Measurements from ENCODE around the gene NRL.
A peak's percentile ranks its signal among the peaks of the same experiment; 100 is the strongest.

The NRL gene

DNA sequence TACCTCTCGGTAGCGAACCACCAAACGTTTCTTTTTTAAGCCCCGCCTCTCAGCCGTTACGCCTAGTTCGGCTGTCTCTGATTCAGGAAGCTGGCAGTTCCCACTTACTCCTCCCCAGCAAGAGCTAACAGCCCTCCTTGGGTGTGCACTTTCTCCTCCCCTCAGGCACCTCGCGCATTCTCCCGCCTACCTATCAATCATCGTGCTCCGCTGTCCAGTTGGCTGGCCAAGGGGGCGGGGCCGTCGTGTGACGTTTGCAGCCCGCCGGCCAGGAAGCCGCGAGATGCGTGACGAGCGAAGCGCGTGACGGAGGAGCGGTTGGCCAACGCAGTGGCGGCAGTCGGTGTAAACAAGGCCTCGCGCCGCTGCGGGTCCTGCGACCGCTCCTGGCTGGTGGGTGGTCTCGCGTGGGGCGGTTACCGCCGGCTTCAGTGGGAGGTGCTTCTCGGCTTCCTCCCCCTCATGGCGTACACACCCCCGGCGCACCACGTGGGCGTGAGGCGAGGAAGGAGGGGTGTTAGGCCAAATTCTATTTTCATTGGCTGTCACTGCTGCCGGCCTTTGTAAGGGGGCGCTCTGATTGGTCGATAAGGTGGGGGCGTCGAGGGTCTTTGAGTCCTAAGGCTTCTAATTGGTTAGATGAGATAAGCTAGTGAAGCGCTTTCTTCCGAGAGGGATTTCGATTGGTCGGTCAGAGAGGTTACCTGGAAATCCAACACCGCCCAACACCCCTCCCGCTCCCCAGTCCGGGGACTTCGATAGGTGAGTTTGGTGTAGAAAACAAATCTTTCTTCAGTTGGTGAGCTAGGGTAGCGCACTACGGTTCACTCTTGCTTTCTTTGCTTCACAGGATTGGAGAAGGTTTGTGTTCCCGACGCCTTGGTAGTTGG is at the start of gene NRL, which contains the start of gene DCAF11:
TSS of gene NRL (minus strand) at position 418 of the 890 bp plus-strand sequence. CDS start 32,101 bp downstream, outside the sequence.
TSS of gene DCAF11 (plus strand) at position 246 of the 890 bp plus-strand sequence. CDS start 818 bp downstream, outside the sequence.
- DNase-seq = peak; percentile 96

DNA sequence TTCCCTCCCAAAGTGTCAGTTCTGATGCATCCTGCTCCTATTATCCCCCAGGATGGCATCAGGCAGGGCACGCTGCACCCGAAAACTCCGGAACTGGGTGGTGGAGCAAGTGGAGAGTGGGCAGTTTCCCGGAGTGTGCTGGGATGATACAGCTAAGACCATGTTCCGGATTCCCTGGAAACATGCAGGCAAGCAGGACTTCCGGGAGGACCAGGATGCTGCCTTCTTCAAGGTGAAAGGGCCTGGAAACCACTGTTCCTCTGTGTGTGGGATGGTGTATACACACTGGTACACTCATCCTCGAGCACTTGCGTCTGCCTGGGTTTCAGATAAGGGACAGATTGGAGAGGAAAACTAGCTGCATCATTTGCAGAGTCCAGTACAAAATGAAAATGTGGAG is 47.3 kb upstream of the NRL start:
- no peak for DNase-seq

DNA sequence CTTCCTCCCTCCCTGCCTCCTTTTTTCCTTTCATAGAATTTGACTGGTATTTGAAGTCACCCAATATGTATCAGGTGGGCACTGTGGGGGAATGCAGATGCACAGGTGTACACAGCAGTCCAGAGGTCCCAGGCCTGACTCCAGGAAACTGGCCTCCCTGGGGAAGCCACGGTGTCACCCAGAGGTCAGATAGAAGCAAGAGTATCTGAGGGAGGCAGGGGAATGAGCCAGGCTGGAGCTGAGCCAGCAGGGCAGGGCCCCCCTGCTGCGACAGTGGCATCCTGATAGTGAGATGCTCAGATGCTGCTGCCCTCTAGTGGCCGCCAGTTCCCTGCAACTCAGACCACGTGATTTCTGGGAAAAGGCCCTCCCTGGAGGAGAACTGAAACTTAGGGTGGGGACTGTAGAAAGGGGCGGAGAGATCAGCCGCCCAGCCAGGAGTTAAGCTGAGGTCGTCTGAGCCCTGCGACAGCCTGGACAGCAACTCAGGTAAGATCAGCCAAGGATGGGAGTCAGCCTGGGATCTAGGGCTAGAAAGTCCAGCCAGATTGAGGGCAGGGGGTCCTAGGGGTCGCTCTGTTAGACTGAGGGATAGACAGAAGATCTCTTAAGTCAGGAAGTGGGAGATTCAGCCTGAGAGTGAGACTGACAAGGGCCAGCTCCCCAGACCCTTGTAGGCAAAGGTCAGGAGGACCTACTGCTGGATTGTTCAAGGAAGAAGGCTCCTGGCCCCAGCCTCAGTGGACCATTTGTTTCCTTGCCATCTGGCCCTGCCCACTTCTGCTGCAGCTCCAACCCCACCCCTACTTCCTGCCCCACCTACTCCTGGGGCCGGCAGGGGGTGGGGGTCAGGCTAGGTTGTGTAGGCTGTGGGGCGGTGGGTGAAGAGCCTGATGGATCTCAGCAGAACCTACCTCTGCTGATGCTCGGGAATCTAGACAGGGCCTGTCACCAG is 46.4 kb upstream of the NRL start, which contains the start of gene IRF9:
TSS of gene IRF9 (plus strand) at position 416 of the 955 bp plus-strand sequence. CDS start 880 bp downstream, outside the sequence.
- DNase-seq = peak; percentile 89

DNA sequence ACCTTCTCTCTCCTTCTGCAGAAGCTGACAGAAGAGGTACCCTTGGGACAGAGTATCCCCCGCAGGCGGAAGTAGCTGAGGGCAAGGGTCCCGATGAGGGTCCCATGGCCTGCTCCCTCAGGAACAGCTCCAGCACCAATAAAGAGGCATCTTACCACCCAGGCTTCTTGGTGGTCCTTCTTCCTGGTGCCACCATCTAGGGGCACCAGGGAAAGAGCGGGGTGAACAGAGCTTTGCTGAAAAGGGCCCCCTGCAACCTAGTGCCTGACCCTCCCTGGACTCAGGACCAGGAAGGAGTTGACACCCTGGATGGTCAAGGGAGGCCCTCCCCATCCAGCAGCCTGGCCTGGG is 45.7 kb upstream of the NRL start:
- no peak for DNase-seq

DNA sequence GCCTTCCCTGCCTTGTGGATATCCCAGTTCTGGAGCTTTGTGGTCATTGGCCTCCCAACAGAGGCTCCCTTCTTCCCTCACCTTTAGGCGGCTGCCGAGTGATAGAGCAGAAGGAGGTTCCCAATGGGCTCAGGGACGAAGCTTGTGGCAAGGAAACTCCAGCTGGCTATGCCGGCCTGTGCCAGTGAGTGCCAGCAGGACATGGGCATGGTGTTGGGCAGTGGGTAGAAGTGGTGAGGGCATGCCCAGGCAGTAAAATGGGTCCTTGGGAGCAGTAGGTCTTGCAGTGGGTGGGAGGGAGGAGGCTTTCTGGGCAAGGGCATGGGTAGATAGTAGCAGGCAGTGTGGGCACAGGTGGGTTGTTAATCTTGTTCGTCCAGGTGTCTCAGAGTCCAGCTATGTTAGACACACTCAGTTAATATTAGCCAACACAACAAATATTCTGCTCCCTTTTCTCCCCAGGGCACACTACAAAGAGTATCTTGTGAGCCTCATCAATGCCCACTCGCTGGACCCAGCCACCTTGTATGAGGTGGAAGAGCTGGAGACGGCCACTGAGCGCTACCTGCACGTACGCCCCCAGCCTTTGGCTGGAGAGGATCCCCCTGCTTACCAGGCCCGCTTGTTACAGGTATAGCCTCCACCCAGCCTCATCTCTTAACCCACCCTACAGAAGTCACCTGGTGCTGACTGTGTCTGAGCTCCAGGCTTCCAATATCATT is 45.2 kb upstream of the NRL start:
- no peak for DNase-seq

DNA sequence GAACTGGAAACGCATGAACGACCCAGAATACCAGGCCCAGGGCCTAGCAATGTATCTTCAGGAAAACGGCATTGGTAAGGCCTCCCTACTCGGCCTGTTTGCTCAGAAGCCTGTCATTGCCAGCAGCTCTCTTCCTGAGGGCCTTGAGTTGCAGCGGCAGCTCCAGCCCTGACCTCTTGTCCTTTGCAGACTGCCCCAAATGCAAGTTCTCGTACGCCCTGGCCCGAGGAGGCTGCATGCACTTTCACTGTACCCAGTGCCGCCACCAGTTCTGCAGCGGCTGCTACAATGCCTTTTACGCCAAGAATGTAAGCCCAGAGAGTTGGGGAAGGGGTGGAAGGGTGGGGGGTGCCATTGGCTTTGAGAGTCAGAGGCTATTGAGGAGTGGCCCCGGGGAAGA is 42.6 kb upstream of the NRL start:
- no peak for DNase-seq

DNA sequence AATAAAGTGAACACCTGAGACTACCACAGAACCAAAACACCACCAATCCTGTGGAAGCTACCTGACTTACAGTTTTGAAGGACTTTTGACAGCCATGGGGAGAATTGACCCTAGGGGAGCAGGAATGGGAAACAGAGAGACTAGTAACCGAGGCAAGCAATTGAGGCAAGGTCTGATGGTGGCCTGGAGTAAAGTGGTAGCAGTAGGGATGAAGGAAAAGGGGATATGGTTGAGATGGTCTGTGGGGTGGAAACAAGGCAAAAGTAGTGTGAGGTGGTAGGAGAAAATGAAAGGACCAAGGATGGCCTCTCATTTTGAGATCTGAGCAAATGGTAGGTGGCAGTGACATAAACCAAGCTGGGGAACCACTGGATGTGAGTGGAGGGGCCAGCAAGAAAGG is 42.1 kb upstream of the NRL start:
- no peak for DNase-seq

DNA sequence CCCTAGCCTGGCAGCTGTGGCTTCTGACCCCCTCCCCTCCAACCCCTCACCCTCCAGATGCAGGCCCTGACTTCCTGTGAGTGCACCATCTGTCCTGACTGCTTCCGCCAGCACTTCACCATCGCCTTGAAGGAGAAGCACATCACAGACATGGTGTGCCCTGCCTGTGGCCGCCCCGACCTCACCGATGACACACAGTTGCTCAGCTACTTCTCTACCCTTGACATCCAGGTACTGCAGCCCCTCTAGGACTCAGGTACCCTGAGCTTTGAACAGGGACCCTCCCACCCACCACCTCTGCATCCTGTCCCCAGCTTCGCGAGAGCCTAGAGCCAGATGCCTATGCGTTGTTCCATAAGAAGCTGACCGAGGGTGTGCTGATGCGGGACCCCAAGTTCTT is 40.4 kb upstream of the NRL start:
- no peak for DNase-seq

DNA sequence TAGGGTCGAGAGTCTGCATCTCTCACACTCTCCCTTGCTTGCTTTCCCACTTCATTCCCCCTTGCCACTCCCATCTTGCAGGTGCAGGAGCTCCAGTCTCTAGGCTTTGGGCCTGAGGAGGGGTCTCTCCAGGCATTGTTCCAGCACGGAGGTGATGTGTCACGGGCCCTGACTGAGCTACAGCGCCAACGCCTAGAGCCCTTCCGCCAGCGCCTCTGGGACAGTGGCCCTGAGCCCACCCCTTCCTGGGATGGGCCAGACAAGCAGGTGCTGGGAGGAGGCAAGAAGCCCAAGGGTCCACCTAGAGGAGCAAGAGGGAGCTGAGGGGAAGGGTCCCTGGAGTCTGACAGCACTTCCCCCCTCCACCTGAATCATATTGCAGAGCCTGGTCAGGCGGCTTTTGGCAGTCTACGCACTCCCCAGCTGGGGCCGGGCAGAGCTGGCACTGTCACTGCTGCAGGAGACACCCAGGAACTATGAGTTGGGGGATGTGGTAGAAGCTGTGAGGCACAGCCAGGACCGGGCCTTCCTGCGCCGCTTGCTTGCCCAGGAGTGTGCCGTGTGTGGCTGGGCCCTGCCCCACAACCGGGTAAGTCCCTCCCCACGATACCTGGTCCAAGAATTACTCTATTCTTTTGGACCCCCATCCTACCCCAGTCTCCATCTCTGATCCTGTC is 36.8 kb upstream of the NRL start:
- DNase-seq = no peak

DNA sequence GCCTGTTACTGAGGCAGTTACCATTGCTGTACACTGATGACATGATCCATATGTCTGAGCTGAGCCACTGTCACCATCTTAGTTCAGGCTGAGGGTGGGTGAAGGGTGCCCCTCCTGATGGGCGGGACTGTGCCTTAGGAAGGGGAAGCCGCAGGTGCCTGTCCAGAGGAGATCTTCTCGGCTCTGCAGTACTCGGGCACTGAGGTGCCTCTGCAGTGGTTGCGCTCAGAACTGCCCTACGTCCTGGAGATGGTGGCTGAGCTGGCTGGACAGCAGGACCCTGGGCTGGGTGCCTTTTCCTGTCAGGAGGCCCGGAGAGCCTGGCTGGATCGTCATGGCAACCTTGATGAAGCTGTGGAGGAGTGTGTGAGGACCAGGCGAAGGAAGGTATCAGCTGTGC is 36.2 kb upstream of the NRL start:
- no peak for DNase-seq

DNA sequence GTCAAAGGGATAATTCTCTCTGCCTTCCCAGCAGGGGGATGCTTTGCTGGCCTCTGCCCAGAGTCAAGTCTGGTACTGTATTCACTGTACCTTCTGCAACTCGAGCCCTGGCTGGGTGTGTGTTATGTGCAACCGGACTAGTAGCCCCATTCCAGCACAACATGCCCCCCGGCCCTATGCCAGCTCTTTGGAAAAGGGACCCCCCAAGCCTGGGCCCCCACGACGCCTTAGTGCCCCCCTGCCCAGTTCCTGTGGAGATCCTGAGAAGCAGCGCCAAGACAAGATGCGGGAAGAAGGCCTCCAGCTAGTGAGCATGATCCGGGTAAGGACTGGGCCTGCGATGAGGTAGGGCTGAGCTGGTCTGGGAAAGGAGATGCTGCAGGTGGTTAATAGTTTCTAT is 35.8 kb upstream of the NRL start:
- DNase-seq = no peak

DNA sequence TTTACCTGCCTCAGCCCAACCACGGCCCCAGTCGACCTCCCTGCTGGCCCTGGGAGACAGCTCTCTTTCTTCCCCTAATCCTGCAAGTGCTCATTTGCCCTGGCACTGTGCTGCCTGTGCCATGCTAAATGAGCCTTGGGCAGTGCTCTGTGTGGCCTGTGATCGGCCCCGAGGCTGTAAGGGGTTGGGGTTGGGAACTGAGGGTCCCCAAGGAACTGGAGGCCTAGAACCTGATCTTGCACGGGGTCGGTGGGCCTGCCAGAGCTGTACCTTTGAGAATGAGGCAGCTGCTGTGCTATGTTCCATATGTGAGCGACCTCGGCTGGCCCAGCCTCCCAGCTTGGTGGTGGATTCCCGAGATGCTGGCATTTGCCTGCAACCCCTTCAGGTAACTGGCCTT is 35.3 kb upstream of the NRL start:
- no peak for DNase-seq

DNA sequence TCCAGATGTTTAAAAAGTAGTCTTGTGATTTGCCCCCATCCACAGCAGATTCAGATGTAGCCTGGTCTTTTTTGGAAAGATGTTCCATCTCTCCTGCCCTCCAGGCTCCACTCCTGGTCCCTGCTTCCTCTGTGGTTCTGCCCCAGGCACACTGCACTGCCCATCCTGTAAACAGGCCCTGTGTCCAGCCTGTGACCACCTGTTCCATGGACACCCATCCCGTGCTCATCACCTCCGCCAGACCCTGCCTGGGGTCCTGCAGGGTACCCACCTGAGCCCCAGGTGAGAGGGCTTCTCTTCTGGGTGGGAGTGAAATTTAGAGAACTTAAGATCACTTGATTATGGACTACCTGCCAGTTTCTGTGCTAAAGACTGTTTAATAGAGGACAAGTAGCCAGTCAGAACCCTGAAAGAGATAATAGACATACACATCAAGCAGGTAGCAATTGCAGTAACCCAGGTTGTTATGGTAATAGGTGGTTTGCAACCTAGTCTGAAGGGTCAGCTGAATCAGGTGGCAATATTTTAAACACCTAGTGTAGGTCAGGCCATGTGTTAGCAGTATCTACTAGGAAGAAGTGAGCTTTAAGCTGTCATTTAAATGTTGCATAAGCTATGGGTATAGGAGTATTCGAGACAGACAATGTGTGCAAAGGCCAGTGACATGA is 34.7 kb upstream of the NRL start:
- DNase-seq = no peak

DNA sequence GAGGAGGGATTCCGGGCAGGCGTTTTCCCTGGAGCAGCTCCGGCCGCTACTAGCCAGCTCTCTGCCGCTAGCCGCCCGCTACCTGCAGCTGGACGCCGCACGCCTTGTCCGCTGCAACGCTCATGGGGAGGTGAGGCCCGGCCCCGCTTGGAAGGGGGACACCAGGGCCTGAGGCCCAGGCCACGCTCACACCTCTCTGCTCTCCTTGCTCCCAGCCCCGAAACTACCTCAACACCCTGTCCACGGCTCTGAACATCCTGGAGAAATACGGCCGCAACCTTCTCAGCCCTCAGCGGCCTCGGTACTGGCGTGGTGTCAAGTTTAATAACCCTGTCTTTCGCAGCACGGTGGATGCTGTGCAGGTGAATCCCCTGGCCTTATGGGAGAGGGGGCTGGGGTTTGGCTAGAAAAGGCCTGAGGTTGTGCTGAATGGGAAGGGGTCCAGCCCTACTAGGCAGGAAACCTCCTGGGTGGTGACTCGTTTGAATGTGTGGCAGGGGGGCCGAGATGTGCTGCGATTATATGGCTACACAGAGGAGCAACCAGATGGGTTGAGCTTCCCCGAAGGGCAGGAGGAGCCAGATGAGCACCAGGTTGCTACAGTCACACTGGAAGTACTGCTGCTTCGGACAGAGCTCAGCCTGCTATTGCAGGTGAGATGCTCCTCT is 33.1 kb upstream of the NRL start:
- DNase-seq = no peak

DNA sequence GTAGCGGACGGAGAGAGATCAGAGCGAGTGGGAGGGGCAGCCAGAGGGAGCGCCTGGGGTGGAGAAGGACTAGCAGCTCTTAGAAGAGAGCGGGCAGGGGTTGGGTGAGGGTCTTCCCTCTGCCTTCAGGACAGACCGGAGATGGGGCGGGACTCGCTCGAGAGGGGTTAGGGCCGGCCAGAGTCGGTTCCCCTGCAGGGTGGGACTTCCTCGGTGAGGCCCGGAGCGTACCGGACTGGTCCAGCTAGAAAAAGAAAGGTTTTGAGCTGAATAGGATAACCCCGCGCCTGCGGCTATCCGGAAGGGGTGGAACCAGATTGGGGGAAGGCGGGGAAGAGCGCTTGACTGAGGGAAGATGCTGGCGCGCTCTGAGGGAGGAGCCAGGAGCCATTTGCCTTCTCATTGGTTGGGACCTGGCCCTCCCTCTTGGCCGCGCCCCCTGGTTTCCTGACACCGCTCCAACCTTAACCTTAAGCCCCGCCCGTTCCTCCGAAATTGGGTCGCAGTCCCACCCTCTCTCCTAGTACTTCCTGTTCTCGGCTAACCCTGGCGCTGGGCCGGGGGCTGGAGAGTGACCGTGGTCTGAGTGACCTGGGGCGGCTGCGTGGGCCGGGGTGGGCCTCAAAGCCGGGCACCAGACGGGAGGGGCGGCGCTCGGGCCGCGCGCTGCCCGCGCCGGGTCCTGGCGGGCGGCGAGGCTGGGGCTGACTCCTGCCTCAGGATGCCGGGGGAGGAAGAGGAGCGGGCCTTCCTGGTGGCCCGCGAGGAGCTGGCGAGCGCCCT is 32.4 kb upstream of the NRL start, which contains the start of gene RNF31:
TSS of gene RNF31 (plus strand) at position 521 of the 783 bp plus-strand sequence. CDS start at position 722, 201 bp downstream.
- peak; percentile 86 for DNase-seq

DNA sequence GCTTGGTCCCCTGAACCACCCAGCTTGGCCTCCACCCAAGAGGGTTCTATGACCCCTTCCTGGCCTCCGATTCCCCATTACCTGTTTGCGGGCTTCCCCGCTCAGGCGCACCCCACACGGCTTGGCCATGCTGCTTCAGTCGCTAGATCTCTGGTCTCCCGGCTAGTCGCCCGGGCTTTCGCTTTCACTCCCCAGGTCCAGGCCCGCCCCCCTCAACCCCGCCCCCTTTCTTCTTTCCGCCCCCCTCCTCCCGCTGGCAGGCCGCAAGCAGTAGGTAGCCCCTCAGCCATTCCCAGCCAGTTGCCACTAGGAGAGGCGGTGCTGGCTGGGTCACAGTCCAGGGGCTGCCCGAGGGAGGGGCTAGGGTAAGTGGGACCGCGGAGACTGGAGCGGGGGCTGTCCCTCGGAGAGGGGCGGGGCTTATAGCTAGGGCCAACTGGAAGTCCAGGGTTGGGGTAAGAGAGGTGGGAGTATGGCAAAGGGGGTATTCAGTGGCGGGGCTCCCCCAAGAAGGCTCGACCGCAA is 31.8 kb upstream of the NRL start, which contains the start of gene PSME2:
TSS of gene PSME2 (minus strand) at position 158 of the 525 bp plus-strand sequence. CDS start at position 129, 29 bp downstream.
- peak; percentile 89 for DNase-seq

DNA sequence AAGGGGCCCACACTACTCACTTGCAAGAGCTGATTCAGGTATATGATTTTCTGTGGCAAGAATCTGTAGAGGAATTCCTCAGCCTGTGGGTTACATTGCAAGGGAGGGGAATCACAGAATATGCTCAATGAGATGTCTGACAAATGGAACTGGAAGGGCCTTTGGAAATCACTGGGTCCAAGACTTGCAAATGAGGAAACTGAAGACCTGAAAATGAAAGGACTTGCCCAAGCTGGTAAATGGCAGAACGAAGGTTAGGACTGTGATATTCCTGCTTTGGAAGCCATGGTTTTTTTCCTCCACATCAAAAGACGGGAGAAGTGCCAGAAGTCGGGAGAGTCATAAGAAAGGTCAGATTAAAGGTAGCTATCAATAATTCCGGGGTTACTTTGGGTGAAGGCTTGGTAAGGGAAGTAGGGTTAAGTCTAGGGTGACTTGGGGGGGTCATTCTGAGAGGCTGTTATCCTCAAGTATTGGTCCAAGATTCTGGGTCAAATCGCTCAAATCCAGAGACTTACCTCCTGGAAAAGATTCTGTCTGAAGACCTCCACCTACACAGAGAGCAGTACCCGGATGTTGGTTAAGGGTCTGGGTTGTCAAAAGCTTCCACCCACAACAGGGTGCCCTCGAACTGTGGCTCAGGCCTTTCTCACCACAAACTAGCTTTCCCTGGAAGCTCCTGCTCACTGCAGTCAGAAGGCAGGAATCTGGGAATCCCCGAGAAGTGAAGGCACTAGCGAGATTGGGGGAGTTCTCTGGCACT is 31.1 kb upstream of the NRL start:
- no peak for DNase-seq

DNA sequence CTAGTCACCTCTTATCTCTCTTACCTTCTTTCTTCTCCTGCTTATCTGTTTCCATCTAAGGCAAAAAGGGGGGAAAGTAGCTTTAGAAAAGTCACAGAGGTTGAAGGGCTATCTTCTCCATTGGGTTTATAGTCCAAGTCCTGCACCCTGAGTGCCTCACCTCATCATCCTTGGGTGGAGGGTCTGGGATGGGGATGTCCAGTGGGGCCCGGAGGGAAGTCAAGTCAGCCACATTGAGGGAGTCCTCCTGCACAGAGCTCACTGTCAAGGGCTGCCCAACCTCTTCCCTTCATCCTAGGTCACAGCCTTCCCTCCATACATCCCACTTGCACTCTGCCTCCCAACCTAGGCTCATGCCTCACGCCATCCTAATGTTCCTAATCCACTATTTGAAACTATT is 30.5 kb upstream of the NRL start:
- no peak for DNase-seq

DNA sequence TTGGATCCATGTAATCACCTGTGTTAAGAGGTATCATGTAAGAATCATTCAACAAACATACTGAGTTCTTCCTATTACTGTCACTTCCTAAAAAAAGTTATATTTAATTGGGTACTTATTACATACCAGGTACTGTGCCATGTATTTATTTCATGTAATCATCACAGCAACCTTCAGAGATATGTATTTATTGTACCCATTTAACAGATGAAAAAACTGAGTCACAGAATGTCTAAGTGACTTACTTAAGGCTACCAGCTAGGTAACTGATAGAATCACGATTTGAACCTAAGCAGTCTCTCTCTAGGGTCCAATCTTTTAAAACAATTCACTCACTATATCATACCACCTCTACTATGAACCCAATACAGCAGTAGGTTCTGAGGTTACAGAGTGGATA is 29.7 kb upstream of the NRL start:
- DNase-seq = no peak

Data from NCI-H1048 (cell line).